ACC112 (cell line): ENCODE data around the gene UBE2D1.

Experiments used
- H2AFZ ChIP-seq: fragments of 200-600 bp; sonication (generic); one replicate; pipeline ENCODE4 v1.6.0; 2017; ENCODE audit warnings: antibody characterized with exemption, low read length; ENCODE audit not compliant: unreplicated experiment
- H3K27ac ChIP-seq: fragments of 200-600 bp; sonication (generic); 2 replicates; pipeline ENCODE4 v1.5.1; 2014; ENCODE audit warnings: low read depth, mild to moderate bottlenecking, antibody characterized with exemption, low read length, moderate library complexity
- H3K27me3 ChIP-seq: fragments of 200-600 bp; sonication (generic); 2 replicates; pipeline ENCODE4 v1.6.1; 2014; ENCODE audit warnings: mild to moderate bottlenecking, antibody characterized with exemption, low read length, moderate library complexity, mixed read lengths; ENCODE audit not compliant: insufficient read depth
- H3K36me3 ChIP-seq: fragments of 200-600 bp; sonication (generic); 2 replicates; pipeline ENCODE4 v1.6.1; 2016; ENCODE audit warnings: mild to moderate bottlenecking, antibody characterized with exemption, low read length, moderate library complexity, mixed read lengths; ENCODE audit not compliant: insufficient read depth
- H3K4me1 ChIP-seq: fragments of 200-600 bp; sonication (generic); one replicate; pipeline ENCODE4 v1.6.1; 2016; ENCODE audit warnings: low read length, mixed read lengths; ENCODE audit not compliant: insufficient read depth, unreplicated experiment, control insufficient read depth
- H3K4me3 ChIP-seq: fragments of 200-600 bp; sonication (generic); 2 replicates; pipeline ENCODE4 v1.5.1; 2014; ENCODE audit warnings: mild to moderate bottlenecking, low read depth, low read length
- H3K79me2 ChIP-seq: fragments of 200-600 bp; sonication (generic); one replicate; pipeline ENCODE4 v1.6.0; 2016; ENCODE audit warnings: low read length; ENCODE audit not compliant: control insufficient read depth, unreplicated experiment, insufficient read depth

UBE2D1 gene

GRCh38 chr10:58358314-58358933 is 23.6 kb downstream of the UBE2D1 start:
- Histone ChIP-seq H2AFZ (no peak overlapping the region), H3K36me3 (no peaks in the 10 kb centered on the region), H3K4me3 (no peak overlapping the region), H3K27me3 (no peaks in the 10 kb centered on the region), H3K4me1 (peaks cover 36% of the 10 kb centered on the region), H3K27ac (no peak overlapping the region), H3K79me2 (peaks cover 2% of the 10 kb centered on the region)

- H3K27me3 ChIP-seq, result no peaks in the 10 kb centered on the region
- peaks cover 2% of the 10 kb centered on the region for H3K79me2 ChIP-seq
- no peak overlapping the region for H2AFZ ChIP-seq
- H3K36me3 ChIP-seq, result no peaks in the 10 kb centered on the region
- peaks cover 36% of the 10 kb centered on the region for H3K4me1 ChIP-seq
- H3K27ac ChIP-seq, result no peak overlapping the region
- no peak overlapping the region for H3K4me3 ChIP-seq
These were observed 24.1 kb downstream of the UBE2D1 start for GRCh38 chr10:58358947-58359346.

- Histone ChIP-seq H3K27me3 (no peaks in the 10 kb centered on the region), H3K36me3 (0 out of 2 replicates have a peak, but pooled peaks cover under 1% of the 10 kb centered on the region), H3K4me1 (peaks cover 36% of the 10 kb centered on the region), H3K4me3 (no peak overlapping the region), H3K27ac (no peak overlapping the region), H2AFZ (no peak overlapping the region), H3K79me2 (peaks cover 2% of the 10 kb centered on the region)
These were observed 24.7 kb downstream of the UBE2D1 start for GRCh38 chr10:58359541-58359940.

- peaks cover 36% of the 10 kb centered on the region for H3K4me1 ChIP-seq
- peaks cover 2% of the 10 kb centered on the region for H3K79me2 ChIP-seq
- 0 out of 2 replicates have a peak, but pooled peaks cover 4% of the 10 kb centered on the region for H3K36me3 ChIP-seq
- H3K4me3 ChIP-seq, result no peak overlapping the region
- no peak overlapping the region for H2AFZ ChIP-seq
- H3K27ac ChIP-seq, result no peak overlapping the region
- no peaks in the 10 kb centered on the region for H3K27me3 ChIP-seq
These were observed 25.7 kb downstream of the UBE2D1 start for GRCh38 chr10:58360412-58361004.

GRCh38 chr10:58361353-58361752 is 26.5 kb downstream of the UBE2D1 start:
- Histone ChIP-seq H3K36me3 (0 out of 2 replicates have a peak, but pooled peaks cover 4% of the 10 kb centered on the region), H3K4me3 (no peak overlapping the region), H2AFZ (no peak overlapping the region), H3K4me1 (peaks cover 35% of the 10 kb centered on the region), H3K27me3 (no peaks in the 10 kb centered on the region), H3K27ac (no peak overlapping the region), H3K79me2 (peaks cover 2% of the 10 kb centered on the region)

- Histone ChIP-seq H3K4me3 (no peak overlapping the region), H3K27ac (peak overlapping the region; percentile 14), H3K27me3 (no peaks in the 10 kb centered on the region), H3K79me2 (peaks cover 2% of the 10 kb centered on the region), H2AFZ (no peak overlapping the region), H3K4me1 (peaks cover 32% of the 10 kb centered on the region), H3K36me3 (0 out of 2 replicates have a peak, but pooled peaks cover 4% of the 10 kb centered on the region)
These were observed 27.4 kb downstream of the UBE2D1 start for GRCh38 chr10:58362027-58362789.

- 0 out of 2 replicates have a peak, but pooled peaks cover 4% of the 10 kb centered on the region for H3K36me3 ChIP-seq
These were observed 32.3 kb downstream of the UBE2D1 start for GRCh38 chr10:58367069-58367468.

GRCh38 chr10:58371473-58371872 is 36.7 kb downstream of the UBE2D1 start:
- no peaks in the 10 kb centered on the region for H3K4me1 ChIP-seq

More at GRCh38 chr10:58367069-58367468, 32.3 kb downstream of the UBE2D1 start:
- no peak overlapping the region for H3K27ac ChIP-seq
- no peak overlapping the region for H2AFZ ChIP-seq
- H3K4me3 ChIP-seq, result no peak overlapping the region
- no peaks in the 10 kb centered on the region for H3K79me2 ChIP-seq
- peaks cover 5% of the 10 kb centered on the region for H3K4me1 ChIP-seq
- H3K27me3 ChIP-seq, result no peaks in the 10 kb centered on the region

GRCh38 chr10:58372607-58373441 is 38.0 kb downstream of the UBE2D1 start:
- H3K27ac ChIP-seq, result no peak overlapping the region
- no peaks in the 10 kb centered on the region for H3K36me3 ChIP-seq
- no peaks in the 10 kb centered on the region for H3K79me2 ChIP-seq
- H2AFZ ChIP-seq, result no peak overlapping the region
- H3K4me1 ChIP-seq, result no peaks in the 10 kb centered on the region
- no peak overlapping the region for H3K4me3 ChIP-seq
- H3K27me3 ChIP-seq, result no peaks in the 10 kb centered on the region

More at GRCh38 chr10:58371473-58371872, 36.7 kb downstream of the UBE2D1 start:
- Histone ChIP-seq H3K27ac (no peak overlapping the region), H2AFZ (no peak overlapping the region), H3K27me3 (no peaks in the 10 kb centered on the region), H3K79me2 (no peaks in the 10 kb centered on the region), H3K36me3 (no peaks in the 10 kb centered on the region), H3K4me3 (no peak overlapping the region)

- Histone ChIP-seq H3K4me3 (no peak overlapping the region), H3K4me1 (no peaks in the 10 kb centered on the region), H3K79me2 (no peaks in the 10 kb centered on the region), H3K36me3 (no peaks in the 10 kb centered on the region), H3K27me3 (no peaks in the 10 kb centered on the region), H3K27ac (no peak overlapping the region), H2AFZ (no peak overlapping the region)
These were observed 38.6 kb downstream of the UBE2D1 start for GRCh38 chr10:58373442-58373827.
